NCI-H1048 (cell line): ENCODE results near the gene PLEKHA6.
A peak's percentile ranks its signal among the peaks of the same experiment; 100 is the strongest.
"Not testable (repeated sequence)": the region's sequence is repeated elsewhere in the genome, so short reads cannot be mapped to it uniquely, and the experiment has no call there.

ENCODE experiments used
- DNase-seq: peaks from one replicate; lab custom pipeline; 2025; lab: John Stamatoyannopoulos, UW

Gene PLEKHA6

DNA sequence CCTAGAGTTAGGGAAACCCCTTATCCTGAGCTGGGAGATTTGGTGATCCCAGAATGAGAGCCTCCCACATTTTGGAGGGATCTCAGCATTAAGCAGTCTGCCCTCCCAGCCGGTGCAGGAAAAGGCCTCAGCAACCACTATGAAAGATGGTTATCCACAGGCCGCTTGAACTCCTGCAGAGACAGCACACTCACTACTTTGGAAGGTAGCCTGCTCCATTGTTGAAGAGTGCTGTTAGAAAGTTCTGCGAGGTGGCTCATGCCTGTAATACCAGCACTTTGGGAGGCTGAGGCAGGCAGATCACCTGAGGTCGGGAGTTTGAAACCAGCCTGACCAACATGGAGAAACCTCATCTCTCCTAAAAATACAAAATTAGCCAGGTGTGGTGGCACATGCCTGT is 48.8 kb downstream of the PLEKHA6 start:
- not testable (repeated sequence) for DNase-seq

DNA sequence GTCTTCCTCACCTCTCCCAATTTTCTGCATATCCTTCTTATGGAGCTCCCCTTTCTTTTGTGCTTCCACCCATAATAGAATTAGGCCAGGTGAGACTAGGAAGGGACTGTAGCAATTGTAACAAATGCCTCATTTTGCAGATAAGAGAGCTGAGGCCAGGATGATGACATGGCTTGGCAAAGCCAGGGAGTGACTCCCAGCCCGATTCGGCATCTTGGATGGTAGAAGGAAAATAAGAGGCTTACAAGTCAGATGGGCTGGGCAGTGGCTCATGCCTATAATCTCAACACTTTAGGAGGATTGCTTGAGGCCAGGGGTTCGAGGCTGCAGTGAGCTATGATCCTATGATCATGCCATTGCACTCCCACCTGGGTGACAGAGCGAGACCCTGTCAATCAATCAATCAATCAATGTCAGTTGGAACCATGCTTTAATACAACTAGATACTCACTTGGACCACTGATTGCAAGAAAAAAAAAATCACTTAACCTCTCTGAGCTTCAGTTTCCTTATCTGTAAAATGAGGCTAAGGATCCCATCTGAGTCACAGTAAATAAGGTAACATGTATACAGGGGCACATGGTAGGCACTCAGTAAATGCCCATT is 51.6 kb downstream of the PLEKHA6 start:
- DNase-seq: no peak

DNA sequence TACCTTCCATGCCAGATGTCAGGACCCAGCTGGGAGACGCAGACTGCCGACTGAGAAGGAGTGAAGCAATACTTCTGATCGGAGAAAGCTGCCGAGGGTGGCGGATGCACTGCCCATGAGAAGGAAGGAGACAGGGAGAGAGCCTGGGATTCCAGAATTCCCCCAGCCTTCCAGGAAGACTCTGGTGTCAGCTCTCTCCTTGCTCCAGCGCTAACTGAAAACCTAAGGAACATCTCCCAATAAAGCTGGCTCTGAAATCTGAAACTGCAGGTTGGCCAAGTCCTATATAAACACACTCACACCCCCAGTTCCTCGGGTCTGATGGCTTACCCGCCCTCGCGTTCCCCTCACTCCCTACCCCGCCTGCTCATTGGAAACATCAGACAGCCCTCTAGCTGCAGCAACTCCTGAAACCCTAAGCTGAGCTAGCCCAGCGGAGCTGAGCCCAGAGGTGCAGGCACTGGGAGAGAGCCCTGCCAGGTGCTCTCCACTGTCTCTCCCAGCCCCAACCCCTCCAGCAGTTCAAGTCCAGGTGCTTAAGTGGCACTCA is 52.3 kb downstream of the PLEKHA6 start:
- DNase-seq: no peak

DNA sequence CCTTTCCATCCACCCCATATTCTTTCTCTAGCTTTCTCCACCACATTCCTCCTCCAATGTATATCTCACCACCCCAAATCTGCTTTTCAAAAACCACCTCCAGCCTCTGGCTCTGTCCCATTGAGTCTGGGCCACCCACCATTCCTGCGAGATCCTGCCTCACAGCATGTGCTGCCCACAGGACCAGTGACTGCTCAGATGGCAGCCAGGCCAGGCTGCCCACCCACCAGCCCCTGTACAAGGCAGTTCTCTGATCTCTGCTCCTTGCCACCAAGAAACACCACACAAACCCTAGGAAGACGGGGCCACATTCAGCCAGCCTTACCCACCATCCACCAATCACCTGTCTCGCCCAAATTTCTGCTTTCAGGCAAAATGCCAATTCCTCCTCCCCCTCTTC is 53.7 kb downstream of the PLEKHA6 start:
- no peak for DNase-seq

DNA sequence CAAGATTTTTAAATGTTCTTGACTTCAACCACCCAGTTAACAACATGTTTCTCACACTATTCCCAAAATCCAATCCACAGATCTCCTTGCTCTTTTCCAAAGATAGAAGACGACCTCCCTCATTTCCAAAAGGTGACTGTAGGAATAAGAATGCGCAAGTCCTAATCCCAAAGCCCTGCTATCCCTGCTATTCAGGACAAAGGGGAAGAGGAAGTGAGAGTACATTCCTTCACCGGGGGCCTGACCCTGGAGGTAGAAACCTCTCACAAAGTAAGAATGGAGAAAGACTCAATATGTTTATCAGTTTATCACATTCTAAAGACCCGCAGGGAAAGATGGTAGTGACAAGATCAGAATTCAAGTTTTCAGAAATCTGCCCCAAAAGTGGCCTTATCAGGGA is 55.7 kb downstream of the PLEKHA6 start:
- no peak for DNase-seq

DNA sequence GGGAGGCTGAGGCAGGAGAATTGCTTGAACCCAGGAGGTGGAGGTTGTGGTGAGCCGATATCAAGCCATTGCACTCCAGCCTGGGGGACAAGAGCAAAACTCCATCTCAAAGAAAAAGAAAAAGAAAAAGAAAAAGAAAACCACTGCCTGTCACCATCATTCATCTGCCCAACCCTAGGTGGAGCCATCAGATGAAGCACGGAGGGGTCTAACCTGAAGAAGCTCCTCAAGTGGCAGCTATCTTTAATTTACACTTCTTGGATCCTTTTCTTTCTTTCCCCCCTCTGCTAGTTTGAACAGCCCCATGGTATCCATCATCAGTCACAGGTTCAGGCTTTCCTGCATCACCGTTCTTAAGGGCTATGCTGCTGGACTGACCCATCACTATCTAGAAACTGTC is 57.0 kb downstream of the PLEKHA6 start:
- DNase-seq: no peak

DNA sequence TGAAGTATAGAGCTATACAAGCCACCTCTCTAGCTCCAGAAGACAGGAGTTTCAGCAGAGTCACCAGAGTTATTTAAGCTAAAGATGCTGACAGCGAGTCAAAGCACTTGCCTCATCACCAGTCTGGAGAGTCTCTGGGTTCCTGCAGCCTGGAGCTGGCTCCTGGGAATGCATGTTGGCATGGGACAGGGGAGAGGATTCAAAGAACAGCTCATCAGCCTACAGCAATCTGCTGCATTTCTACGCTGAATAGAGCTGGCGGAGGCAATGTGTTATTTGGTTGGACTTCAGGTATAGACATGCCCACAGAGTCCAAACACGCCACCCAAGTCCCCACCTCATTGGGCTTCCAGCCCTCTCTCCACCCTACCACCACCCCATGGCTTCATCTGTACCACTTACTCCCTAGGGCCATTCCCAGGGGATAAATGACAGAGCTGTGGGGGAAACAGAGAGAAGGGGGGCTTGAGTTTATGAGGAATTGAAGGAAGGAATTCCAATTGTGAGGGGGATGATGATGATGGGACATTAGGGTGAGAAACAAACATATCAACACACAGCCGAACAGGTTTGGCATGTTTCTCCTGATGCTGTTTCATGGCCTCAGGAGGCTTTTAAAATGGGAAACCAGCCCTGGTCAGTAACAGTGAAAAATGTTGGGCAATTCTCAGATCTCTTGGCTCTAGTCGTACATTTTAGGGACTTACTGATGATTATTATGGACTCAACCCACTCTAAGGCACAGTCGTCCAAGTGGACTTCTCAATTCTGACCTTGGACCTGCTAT is 58.4 kb downstream of the PLEKHA6 start:
- DNase-seq: no peak

DNA sequence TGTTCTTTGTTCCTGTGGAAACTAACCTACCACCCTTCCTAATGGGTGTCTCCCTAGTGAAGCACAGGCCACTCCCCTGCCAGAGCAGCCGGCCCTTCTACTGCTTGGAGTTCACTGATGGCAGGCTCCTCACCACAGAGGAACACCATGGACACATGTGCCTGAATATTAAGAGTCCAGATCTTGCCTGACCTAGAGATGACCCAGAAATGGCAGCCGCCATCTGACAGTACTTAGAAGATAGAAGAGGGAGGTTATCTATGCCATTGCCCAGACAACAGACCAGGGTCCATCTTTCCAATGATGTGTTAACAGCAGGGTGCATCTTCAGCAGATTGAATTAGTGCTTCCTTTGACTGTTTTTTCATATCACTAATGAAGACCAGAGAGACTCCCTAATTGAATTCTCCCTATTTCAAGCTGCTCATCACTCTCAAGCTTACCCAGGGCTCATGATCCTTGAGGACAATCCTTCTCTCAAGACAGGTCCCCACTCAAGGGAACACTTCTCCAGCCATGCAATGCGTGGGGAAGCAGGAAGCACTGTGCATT is 59.8 kb downstream of the PLEKHA6 start:
- DNase-seq: no peak

DNA sequence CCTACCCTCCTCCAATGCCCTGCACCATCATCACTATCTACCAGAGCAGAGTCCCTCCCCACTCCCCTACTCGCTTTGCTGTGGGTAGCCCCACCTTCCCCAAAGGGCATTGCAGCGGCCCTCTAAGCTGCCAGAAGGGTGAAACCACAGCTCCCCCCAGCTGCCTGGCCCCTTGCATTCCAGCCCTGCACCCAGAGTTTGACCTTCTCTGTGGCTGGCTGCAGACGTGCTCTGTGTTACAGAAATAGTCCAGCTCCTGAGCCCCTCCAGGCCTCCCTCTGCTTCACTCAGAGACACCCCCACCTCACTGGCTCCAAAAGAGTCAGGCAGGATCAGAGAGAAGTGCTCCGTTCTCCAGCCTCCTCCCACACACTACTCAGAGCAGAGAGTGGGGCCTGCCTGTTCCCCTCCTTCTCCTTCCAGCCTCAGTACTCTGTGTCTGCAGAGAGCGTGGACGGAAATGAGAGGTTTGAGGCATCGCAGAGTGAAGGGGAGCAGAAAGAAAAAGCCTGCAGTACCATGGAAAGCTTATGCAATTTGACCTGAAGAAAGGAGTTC is 63.2 kb downstream of the PLEKHA6 start:
- no peak for DNase-seq

DNA sequence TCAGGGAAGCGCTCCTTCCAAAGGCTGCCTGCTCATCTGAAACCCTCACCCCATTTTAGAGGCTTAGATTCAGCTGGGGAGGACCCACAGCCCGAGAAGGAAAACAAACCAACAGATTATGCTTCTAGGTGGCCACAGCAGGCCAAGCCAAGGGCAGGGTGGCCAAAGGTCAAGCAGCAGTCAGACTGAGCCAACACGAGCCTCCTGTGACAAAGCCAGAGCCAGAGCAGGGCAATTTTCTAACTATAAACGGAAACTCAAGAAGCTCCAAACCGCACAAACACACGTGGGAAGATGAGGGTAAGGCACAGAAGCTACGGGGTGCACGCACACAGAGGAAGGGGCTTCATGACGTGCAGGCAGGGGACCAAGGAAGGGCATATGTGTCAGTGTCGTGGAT is 64.1 kb downstream of the PLEKHA6 start:
- DNase-seq: no peak

DNA sequence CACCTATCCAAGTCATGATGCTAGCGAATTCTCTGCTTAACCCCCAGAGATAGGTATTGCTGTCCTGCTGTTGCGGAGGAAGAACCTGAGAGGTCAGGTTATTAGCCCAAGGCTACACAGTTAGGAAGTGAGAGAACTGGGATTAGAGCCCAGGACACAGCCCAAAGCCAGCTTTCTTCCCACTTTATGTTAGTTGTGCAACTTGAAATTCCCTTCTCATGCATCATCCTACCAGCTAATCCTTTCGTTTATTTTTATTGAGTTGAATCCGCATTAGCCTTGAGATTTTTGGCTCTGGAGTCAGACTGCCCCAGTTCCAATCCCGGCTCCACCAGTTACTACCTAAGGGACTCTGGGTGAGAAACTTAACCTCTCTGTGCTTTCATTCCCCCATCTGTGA is 65.4 kb downstream of the PLEKHA6 start:
- no peak for DNase-seq

DNA sequence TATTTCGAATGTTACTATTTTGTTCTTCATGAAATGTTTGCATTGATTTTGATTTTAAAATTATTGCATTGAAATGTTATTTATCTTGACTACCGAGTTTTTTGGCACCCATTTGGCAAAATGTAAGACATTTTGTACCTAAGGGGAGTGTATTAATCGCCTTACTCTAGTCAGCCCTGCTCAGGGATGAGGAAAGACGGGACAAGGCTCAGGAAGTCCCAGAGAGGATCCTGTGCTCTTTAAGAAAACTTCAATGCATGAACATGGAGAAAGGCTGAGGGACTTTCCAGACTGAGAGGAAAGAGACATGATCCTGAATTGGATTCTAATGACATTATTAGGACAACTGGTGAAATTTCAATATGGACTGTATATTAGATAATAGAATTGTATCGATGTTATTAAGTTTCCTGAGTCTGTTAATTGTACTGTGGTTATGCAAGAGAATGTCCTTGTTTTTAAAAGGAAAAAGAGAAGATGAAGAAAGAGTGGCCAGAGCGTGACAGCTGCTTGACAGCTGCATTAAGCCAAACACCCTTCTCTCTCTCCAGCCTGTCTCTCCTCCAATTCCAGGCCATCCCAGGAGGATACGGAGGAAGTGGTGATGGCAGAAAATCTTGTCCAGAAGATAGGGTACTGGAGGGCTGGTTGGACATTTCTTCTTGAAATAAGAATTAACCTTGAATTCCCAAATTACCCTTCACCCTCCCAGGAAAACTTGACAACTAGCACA is 66.0 kb downstream of the PLEKHA6 start:
- no peak for DNase-seq

DNA sequence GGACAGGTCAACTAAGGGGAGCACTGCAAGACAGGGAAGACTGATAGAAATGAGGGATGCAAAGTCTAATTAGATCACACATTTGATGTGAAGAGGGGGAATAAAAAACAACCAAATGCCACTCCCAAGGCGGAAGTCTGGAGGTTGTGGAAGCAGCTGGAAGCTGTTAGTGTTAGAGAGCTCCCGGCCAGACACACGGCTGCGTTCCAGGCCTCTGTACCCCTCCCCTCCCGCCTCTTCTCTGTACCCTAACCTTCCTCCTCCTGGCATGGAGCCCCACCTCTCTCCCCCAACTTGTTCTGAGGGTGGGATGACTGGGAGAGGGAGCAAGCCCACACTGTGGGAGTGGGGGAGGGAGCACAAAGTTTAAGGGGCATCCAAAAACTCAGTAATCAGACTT is 67.0 kb downstream of the PLEKHA6 start:
- no peak for DNase-seq

DNA sequence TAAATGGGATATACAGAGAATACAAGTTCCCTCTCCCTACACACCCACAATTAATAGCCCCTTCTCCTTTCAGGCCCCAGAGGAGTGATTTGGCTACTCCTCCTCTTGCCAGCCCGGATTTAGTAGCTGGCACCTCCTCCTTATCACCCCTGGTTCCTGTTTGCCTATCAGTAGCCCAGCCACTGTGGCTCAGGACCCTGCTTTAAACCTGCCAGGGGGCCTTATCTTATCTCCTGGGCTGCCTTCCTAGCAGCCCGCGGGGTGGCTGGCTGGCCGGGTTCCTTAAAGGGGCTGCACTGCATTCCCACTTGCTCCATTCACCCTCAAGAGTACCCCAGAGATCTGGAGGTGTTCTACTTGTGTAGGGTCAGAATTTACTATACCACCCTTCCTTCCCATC is 70.4 kb downstream of the PLEKHA6 start:
- DNase-seq: no peak

DNA sequence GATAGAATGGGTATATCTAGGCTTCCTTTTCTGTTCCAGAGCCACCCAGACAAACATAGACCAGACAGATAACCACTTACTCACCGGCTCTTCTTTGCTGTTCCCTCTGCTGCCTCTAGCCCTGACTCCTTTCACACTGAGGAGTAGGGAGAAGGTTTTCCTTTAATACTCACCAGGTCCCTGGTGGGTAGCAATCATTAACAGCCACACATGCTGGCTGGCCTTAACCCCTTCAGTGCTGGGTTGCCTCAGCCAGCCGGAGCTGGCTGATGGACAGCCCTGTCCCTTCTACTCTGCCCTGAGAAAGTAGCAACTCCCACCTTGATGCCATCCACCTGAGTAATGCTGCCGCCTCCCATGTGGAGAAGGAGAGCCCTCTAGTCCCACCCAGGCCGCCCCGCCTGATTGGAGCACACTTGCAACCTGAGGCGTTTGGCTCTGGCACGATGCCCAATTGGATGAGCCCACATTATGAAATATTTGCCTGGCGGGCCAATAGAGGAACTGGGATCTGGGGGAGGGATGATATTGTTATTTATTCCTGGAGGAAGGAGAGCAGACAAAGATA is 71.6 kb downstream of the PLEKHA6 start:
- peak; percentile 94 for DNase-seq

DNA sequence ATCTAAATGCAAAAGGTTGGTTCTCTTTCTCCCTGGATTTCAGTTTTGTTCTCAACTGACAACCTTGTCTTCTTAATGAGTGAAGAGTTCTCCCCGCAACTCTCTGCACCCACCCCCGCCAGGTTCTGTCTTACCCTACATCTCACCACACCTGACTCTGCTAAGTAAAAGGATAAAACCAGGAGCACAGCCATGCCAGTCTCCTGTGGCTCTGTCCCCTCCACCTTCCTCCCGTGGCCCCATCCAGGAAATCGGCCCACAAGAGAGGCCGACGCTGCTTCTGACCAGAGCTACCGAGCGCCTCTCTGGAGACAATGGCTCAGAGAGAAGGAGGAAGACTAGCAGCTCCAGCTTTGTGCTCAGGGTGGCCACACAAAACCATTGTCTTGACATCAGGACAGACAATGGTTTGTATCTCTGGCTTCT is 72.2 kb downstream of the PLEKHA6 start:
- DNase-seq: no peak

DNA sequence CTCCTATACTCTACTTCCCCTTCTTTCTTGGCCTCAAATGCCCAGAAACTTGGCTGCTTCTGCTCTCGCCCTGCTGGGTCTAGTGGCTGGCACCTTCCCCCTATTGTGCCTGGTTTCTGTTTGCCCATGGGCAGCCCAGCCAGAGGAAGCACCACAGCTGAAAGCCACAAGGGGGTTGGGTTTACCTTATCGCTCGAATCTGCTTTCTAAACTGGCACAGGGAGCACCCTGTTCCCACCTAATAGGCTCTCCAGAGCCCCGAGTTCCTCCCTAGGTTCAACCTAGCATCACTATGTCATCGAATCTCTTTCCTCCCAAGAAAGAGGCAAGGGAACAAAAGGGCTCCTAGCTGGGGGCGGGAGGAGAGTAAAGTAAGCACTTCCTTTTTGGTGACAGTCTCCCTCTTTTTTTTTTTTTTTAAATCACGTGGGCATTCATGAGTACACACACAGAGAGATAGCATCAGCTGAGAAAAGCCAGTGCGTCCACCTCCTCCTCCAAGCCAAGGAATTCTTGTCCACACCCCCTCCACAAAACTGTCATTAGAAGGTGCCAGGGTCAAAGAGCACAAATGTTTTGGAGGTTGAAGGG is 72.8 kb downstream of the PLEKHA6 start:
- DNase-seq: no peak

DNA sequence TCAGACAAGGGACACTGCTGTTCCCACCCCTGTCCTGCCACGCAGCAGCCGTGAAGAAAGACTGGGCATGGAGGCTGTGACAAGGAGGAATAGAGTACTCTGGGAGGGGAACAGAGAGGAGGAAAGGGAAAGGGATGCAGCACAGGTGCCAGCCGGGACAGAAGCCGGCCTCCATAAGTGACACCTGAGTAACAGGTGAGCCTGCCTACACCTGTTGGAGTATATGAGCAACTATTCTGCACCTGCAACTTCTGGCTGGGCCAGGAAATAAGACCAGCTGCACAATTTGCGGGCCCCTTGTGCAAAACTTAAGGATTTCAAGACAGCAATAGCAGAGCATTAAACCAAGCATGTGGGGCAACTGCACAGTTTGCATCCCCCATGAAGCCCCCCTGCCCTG is 73.4 kb downstream of the PLEKHA6 start:
- DNase-seq: no peak

DNA sequence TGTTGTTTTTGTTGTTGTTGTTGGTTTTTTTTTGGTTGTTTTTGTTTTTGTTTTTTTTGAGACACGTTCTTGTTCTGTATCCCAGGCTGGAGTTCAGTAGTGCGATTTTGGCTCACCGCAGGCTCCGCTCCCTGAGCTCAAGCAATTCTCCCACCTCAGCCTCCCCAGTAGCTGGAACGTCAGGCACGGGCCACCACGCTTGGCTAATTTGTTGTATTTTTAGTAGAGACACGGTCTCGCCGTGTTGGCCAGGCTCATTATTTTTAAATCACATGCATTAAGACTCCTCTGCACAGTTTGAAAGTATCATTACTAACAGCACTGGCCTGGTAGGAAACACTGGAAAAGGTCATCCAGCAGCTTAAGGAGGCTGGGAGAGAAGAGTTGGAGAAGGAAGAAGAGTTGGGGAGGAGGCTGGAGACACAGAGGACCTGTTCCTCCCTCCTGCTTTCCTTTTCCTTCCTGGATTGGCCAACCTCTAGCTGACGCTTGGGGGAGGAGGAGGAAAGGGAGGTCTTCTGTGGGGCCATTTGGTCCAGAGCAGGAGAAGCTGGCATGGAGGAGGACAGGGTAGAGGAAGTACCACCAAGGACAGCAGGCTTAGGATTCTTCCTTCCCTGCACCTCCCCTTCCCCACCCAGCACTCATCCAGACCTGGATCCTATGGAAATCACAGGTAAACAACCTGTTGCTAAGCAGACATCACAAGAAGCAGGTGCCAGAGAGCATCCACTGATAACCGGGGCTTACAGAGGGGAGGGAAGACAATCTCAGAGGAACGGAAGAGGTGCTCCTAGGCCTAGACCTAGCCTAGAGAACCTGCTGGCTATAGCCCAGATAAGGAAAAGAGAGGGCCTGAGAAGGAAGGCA is 74.1 kb downstream of the PLEKHA6 start:
- DNase-seq: no peak

DNA sequence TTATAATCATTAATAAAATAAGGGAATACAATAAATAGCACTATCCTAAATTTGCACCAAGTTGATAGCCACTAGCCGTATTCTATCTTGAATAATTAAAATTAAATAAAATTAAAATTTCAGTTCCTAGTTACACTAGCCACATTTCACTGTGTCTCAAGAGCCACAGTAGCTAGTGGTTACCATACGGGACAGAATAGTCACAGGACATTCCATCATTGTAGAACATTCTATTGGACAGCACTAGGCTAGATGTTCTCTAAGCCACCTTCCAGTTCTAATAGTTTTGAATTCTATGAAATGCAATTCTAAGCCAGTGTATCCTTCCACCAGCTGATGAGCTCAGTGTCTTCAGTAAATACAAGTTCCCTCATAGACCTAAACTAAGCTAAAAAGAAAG is 74.8 kb downstream of the PLEKHA6 start:
- DNase-seq: no peak
